Measurements from ENCODE around the gene SLC4A1. TPM values are rescaled to one million over a fixed set of nuclear protein-coding genes. Genes with fewer than 3 reads are reported as not detected.

SLC4A1 gene
- polyA plus RNA-seq, 1 of the 3 experiments (the other 2 are of a cell fraction) = not detected

DNA sequence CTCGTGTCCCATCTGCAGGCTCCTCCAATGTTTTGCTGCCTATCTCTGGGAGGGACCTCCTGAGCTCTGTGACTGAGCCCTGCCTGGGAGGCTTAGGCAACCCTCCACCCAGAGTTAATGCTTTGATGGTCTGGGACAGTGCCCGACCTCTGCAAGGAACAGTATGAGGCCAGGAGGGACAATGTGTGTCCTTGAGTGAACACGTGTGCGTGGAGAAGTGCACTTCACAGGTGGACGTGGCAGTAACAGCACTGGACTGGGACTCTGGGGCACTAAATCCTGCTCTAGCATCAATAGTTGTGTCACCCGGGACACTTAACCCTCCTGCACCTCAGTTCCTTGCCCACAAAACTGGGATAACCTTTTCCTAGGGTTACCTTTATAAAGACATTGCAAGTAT lies 53.0 kb downstream of the SLC4A1 start:
- Histone ChIP-seq H3K4me1 (ENCODE audit: control insufficient read depth in 1 of 2, insufficient read depth in 2 of 2, low read depth in 1 of 2, low read length in 1 of 2) (peaks cover 12% of the 10 kb centered on the region in 2 experiments; a peak in 3 of 4 replicates), H2AFZ (ENCODE audit: low read depth) (no peak overlapping the region), H3K9ac (no peak overlapping the region), H4K20me1 (ENCODE audit: insufficient read depth) (peaks cover 31% of the 10 kb centered on the region), H3K4me2 (no peak overlapping the region), H3F3A (replicated peaks; ENCODE audit: insufficient read depth) (peaks cover 6% of the 10 kb centered on the region), H3K27me3 (ENCODE audit: insufficient read depth) (no peaks in the 10 kb centered on the region), H3K9me3 (no peaks in the 10 kb centered on the region), H3K9me2 (no peaks in the 10 kb centered on the region), H3K79me2 (ENCODE audit: insufficient read depth) (peaks cover 36% of the 10 kb centered on the region), H3K27ac (ENCODE audit: low read depth in 2 of 2, low read length in 1 of 2) (no peak overlapping the region), H3K36me3 (replicated peaks in 1 of 2; ENCODE audit: control insufficient read depth in 1 of 2, insufficient read depth in 2 of 2, low read length in 1 of 2) (peaks cover 35 to 62% of the 10 kb centered on the region in 2 experiments), H3K4me3 (ENCODE audit: low read depth in 2 of 2, low read length in 1 of 2) (no peak overlapping the region)
- TF ChIP-seq MXI1 (IDR thresholded peaks at IDR 0.05; ENCODE audit: low read depth, low read length) (no peak), RFX5 (IDR thresholded peaks at IDR 0.05; ENCODE audit: low read length) (no peak), POLR2AphosphoS5 (IDR thresholded peaks at IDR 0.05; ENCODE audit: low read depth, low read length) (no peak), SIN3A (IDR thresholded peaks at IDR 0.05; ENCODE audit: borderline replicate concordance, low read depth, low read length) (no peak), MEF2A (IDR thresholded peaks at IDR 0.05; ENCODE audit: borderline replicate concordance, low read depth) (no peak), RAD21 (IDR thresholded peaks at IDR 0.05; ENCODE audit: low read length) (no peak), GABPA (IDR thresholded peaks at IDR 0.05; ENCODE audit: low read depth) (no peak), TEAD4 (IDR thresholded peaks at IDR 0.05; ENCODE audit: borderline replicate concordance, insufficient read depth) (no peak), GATA2 (CRISPR knock-in tag; IDR thresholded peaks at IDR 0.05) (no peak), EP300 (IDR thresholded peaks at IDR 0.05; ENCODE audit: borderline replicate concordance in 1 of 2, low read depth in 1 of 2, low read length in 1 of 2) (no peak), SMC3 (IDR thresholded peaks at IDR 0.05; ENCODE audit: low read depth, low read length) (no peak), YY1 (IDR thresholded peaks at IDR 0.05; ENCODE audit: low read depth) (no peak)
- TF ChIP-seq, protein P1, sequence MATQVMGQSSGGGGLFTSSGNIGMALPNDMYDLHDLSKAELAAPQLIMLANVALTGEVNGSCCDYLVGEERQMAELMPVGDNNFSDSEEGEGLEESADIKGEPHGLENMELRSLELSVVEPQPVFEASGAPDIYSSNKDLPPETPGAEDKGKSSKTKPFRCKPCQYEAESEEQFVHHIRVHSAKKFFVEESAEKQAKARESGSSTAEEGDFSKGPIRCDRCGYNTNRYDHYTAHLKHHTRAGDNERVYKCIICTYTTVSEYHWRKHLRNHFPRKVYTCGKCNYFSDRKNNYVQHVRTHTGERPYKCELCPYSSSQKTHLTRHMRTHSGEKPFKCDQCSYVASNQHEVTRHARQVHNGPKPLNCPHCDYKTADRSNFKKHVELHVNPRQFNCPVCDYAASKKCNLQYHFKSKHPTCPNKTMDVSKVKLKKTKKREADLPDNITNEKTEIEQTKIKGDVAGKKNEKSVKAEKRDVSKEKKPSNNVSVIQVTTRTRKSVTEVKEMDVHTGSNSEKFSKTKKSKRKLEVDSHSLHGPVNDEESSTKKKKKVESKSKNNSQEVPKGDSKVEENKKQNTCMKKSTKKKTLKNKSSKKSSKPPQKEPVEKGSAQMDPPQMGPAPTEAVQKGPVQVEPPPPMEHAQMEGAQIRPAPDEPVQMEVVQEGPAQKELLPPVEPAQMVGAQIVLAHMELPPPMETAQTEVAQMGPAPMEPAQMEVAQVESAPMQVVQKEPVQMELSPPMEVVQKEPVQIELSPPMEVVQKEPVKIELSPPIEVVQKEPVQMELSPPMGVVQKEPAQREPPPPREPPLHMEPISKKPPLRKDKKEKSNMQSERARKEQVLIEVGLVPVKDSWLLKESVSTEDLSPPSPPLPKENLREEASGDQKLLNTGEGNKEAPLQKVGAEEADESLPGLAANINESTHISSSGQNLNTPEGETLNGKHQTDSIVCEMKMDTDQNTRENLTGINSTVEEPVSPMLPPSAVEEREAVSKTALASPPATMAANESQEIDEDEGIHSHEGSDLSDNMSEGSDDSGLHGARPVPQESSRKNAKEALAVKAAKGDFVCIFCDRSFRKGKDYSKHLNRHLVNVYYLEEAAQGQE (IDR thresholded peaks at IDR 0.05; ENCODE audit: low read depth, low read length) = no peak
- TF ChIP-seq, protein P2, sequence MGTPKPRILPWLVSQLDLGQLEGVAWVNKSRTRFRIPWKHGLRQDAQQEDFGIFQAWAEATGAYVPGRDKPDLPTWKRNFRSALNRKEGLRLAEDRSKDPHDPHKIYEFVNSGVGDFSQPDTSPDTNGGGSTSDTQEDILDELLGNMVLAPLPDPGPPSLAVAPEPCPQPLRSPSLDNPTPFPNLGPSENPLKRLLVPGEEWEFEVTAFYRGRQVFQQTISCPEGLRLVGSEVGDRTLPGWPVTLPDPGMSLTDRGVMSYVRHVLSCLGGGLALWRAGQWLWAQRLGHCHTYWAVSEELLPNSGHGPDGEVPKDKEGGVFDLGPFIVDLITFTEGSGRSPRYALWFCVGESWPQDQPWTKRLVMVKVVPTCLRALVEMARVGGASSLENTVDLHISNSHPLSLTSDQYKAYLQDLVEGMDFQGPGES (IDR thresholded peaks at IDR 0.05; ENCODE audit: low read depth, low read length) = no peak
- TF ChIP-seq, protein P3, sequence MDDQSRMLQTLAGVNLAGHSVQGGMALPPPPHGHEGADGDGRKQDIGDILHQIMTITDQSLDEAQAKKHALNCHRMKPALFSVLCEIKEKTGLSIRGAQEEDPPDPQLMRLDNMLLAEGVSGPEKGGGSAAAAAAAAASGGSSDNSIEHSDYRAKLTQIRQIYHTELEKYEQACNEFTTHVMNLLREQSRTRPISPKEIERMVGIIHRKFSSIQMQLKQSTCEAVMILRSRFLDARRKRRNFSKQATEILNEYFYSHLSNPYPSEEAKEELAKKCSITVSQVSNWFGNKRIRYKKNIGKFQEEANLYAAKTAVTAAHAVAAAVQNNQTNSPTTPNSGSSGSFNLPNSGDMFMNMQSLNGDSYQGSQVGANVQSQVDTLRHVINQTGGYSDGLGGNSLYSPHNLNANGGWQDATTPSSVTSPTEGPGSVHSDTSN (IDR thresholded peaks at IDR 0.05) = no peak
- TF ChIP-seq, protein P4, sequence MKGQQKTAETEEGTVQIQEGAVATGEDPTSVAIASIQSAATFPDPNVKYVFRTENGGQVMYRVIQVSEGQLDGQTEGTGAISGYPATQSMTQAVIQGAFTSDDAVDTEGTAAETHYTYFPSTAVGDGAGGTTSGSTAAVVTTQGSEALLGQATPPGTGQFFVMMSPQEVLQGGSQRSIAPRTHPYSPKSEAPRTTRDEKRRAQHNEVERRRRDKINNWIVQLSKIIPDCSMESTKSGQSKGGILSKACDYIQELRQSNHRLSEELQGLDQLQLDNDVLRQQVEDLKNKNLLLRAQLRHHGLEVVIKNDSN (IDR thresholded peaks at IDR 0.05; ENCODE audit: borderline replicate concordance, low read depth) = no peak
- TF ChIP-seq, protein P5, sequence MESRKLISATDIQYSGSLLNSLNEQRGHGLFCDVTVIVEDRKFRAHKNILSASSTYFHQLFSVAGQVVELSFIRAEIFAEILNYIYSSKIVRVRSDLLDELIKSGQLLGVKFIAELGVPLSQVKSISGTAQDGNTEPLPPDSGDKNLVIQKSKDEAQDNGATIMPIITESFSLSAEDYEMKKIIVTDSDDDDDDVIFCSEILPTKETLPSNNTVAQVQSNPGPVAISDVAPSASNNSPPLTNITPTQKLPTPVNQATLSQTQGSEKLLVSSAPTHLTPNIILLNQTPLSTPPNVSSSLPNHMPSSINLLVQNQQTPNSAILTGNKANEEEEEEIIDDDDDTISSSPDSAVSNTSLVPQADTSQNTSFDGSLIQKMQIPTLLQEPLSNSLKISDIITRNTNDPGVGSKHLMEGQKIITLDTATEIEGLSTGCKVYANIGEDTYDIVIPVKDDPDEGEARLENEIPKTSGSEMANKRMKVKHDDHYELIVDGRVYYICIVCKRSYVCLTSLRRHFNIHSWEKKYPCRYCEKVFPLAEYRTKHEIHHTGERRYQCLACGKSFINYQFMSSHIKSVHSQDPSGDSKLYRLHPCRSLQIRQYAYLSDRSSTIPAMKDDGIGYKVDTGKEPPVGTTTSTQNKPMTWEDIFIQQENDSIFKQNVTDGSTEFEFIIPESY (IDR thresholded peaks at IDR 0.05; ENCODE audit: borderline replicate concordance, low read depth) = no peak
- TF ChIP-seq, protein P6, sequence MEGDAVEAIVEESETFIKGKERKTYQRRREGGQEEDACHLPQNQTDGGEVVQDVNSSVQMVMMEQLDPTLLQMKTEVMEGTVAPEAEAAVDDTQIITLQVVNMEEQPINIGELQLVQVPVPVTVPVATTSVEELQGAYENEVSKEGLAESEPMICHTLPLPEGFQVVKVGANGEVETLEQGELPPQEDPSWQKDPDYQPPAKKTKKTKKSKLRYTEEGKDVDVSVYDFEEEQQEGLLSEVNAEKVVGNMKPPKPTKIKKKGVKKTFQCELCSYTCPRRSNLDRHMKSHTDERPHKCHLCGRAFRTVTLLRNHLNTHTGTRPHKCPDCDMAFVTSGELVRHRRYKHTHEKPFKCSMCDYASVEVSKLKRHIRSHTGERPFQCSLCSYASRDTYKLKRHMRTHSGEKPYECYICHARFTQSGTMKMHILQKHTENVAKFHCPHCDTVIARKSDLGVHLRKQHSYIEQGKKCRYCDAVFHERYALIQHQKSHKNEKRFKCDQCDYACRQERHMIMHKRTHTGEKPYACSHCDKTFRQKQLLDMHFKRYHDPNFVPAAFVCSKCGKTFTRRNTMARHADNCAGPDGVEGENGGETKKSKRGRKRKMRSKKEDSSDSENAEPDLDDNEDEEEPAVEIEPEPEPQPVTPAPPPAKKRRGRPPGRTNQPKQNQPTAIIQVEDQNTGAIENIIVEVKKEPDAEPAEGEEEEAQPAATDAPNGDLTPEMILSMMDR (IDR thresholded peaks at IDR 0.05) = no peak
- CTCF ChIA-PET = interaction anchor here (0.6 to 5.7 kb wide), 5 partner anchors 9 to 117 kb away, joined by 3 to 61 read pairs (median 3); partner anchors contain the start of gene ATXN7L3
- POLR2A ChIA-PET = no interaction called here
- WGBS (ENCODE audit: low lambda C conversion rate) = 93% methylated on average over 6 of the region's 6 CpGs
- DNase-seq = no peak
